HG02938 (cell line): Measurements from ENCODE around the gene CD302.
A peak's percentile ranks its signal among the peaks of the same experiment; 100 is the strongest.
"Not testable (repeated sequence)": the region's sequence is repeated elsewhere in the genome, so short reads cannot be mapped to it uniquely, and the experiment has no call there.

Source experiments
- ATAC-seq: cut with Tn5 transposase; IDR thresholded peaks from one replicate; pipeline ENCODE4 v1.9.1; 2021; ENCODE audit warnings: mild to moderate bottlenecking, moderate library complexity; ENCODE audit not compliant: unreplicated experiment

The CD302 gene, protein sequence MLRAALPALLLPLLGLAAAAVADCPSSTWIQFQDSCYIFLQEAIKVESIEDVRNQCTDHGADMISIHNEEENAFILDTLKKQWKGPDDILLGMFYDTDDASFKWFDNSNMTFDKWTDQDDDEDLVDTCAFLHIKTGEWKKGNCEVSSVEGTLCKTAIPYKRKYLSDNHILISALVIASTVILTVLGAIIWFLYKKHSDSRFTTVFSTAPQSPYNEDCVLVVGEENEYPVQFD

DNA sequence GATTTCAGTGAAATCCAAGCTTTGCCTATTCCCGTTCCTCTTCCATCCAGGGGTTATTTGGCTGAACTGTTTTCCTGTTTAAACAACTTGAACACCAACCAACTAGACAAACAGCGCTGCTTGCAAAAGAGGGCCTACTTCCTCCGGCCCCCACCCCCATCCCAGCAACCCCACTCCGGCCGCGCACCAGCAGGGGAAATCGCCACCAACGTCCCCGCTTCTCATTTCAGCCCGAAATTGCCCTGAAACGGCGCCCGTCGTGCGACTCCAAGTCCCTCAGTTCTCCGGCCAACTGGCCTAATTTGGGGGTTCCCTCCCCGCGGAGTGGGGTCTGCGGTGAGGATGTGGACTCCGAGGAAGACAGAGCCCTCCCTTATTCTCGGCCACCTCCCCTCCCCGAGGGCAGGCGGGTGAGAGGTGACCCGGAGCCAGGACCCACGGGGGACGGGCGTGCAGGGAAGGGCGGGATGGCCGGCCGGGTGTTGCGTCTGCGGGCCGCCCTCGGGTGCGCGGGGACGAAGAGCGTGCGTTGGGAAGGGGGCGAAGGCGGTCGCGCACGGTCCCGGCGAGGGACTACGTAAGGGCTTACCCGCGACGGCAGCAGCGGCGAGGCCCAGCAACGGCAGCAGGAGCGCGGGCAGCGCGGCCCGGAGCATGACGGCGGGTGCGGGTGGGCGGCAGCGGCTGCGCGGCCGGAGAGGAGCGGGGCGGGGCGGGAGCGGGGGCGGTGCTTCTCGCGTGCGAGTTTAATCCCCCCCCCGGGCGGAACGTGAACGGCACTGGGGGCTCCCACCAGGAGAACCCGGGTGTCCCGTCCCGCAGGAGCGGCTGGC is at the start of gene CD302:
Gene CD302 (minus strand): TSS at position 666 of the 833 bp plus-strand sequence. CDS start 10 bp downstream, at position 656.
- ATAC-seq = peak; percentile 66

DNA sequence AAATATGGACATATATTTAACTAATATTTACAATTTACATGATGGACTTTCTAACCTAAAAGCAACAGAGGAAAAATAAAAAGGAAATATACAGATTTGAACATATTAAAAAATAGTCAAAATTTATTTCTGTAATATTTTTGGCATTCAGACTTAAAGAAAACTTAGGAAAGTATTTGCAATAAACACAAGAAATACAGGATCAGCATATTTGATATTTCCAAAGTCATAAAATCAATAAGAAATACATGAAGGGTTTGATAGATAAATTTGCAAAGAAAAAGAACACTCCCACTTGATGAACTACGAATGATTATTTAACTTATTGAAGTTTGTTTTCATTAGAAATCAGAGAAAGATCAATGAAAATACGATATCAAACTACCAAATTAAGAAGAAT is 48.6 kb upstream of the CD302 start:
- no peak for ATAC-seq

DNA sequence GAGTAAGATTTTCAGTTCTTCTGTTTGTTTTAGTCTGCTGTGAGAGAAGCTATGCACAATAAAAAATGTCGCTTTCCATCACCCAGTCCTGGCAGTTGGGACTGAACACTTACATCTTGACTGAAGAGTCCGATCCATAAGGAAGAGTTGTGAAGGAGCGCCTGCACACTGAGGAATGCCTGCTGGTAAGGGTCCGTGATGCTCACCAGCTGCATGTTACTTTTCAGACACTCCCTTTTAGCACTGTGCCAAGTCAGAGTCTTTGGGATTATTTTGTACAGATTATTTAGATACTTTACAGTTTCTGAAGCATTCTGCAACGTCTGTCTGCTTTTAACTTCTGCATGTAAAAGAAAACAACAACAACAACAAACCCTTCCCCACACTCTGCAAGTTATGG is 42.6 kb upstream of the CD302 start:
- ATAC-seq = no peak

DNA sequence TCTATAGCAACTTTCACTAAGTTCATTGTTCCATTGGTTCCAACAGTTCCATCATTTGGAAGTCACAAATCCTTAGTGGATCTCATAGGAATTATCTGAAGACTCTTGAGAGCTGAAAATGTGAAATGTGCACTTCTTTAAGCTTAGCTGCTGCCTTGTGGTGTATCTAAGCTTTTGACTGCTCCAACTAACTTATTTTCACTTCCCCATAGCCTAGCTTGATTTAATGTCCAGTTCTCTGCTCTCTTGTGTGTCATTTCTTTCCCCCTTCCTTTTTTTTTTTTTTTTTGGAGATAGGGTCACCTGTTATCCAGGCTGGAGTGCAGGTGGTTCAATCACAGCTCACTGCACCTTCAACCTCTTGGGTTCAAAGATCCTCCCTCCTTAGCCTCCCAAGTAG is 34.9 kb upstream of the CD302 start:
- no peak for ATAC-seq

DNA sequence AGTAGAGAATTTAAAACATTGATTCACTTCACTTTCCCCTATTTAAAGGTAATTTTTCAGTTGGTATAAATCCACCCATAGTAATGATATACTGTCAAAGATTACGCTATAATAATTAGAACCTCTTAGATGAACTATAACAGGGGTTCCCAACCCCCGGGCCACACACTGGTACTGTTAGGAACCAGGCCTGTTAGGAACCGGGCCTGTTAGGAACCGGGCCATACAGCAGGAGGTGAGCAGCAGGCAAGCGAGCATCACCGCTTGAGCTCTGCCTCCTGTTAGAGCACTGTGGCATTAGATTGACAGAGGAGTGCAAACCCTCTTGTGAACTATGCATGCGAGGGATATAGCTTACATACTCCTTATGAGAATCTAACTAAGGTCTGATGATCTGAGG is 34.0 kb upstream of the CD302 start:
- no peak for ATAC-seq

DNA sequence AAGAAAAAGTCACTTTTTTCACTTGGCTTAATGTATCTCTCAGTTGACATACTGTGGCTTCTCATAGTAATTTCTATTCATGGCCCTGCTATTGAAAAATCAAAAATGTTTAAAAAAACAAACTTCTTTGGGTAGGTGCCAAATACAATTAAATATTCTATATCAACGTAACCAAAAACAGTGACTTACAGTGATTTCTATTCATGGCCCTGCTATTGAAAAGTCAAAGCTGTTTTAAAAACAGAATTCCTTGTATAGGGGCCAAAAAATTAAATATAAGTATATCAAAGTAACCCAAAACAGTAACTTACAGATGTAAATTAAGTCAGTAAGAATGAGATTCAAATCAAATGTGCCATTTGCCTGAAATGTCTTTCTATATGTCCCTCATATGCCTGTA is 31.4 kb upstream of the CD302 start:
- ATAC-seq = no peak

DNA sequence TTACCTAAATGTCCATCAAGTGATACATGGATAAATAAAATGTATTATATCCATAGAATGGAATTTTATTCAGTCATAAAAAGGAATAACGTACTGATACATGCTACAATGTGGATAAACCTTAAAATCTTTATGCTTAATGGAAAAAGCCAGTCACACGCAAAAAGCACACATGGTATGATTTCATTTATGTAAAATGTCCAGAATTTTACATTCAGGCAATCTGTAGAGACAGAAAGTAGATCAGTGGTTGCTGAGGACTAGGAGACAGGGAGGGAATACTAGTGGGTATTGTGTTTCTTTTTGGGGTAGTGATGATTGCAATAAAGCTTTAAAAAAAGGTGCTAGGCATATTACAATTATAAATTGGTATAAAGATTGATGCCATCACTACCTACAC is 30.7 kb upstream of the CD302 start:
- ATAC-seq = no peak

DNA sequence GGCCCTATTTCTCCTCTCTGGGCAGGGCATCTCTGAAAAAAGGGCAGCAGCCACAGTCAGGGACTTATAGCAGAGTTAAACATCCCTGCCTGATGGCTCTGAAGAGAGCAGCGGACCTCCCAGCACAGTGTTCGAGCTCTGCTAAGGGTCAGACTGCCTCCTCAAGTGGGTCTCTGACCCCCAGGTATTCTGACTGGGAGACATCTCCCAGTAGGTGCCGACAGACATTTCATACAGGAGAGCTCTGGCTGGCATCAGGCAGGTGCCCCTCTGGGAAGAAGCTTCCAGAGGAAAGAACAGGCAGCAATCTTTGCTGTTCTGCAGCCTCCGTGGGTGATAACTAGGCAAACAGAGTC is 24.4 kb upstream of the CD302 start:
- not testable (repeated sequence) for ATAC-seq

DNA sequence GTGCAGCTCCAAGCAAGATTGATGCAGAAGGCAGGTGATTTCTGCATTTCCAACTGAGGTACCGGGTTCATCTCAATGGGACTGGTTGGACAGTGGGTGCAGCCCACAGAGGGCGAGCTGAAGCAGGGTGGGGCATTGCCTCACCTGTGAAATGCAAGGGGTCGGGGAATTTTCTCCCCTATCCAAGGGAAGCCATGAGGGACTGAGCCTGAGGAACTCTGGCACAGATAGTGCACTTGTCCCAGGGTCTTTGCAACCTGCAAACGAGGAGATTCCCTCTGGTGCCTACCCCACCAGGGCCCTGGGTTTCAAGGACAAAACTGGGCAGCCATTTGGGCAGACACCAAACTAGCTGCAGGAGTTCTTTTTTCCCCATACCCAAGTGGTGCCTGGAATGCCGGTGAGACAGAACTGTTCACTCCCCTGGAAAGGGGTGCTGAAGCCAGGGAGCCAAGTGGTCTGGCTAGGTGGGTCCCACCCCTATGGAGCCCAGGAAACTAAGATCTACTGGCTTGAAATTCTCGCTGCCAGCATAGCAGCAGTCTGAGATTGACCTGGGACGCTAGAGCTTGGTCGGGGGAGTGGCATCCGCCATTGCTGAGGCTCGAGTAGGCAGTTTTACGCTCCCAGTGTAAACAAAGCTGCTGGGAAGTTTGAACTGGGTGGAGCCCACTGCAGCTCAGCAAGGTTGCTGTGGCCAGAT is 23.9 kb upstream of the CD302 start:
- not testable (repeated sequence) for ATAC-seq

DNA sequence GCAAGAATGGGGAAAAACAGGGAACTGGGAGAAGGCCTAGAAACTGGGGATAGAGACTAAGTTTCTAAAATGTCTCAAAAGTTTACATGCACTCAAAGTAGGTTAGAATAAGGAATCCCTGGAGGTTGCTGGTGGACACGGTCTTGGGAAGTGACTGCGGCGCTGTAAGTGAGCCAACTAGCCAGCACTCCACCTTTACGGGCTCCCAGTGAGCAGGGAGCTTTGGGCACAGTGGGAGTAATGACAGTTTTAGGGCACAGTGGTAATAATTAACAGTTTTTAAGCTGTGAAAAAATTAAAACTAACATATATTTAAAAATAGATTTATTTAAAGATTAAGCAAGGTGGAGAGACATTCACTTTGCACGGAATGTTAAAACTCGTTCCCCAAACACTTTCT is 20.9 kb upstream of the CD302 start:
- no peak for ATAC-seq

DNA sequence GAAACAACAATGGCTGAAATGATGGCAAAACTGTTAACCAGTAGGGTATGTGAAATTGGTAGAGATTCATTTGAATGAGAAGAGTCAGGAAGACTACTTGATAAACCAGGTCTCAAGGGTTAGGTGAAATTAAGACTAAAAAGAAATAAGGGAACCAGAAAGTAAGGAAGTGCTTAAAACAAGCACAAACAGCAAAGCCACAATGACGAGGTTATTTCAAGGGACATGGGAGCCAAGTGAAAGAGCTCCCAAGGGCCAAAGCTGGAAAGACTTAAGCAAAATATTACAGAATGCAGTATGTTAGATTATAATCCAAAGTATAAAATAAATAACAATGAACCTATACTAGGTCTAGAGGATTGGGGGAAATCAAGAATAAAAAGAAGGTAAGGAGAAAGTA is 19.3 kb upstream of the CD302 start:
- no peak for ATAC-seq

DNA sequence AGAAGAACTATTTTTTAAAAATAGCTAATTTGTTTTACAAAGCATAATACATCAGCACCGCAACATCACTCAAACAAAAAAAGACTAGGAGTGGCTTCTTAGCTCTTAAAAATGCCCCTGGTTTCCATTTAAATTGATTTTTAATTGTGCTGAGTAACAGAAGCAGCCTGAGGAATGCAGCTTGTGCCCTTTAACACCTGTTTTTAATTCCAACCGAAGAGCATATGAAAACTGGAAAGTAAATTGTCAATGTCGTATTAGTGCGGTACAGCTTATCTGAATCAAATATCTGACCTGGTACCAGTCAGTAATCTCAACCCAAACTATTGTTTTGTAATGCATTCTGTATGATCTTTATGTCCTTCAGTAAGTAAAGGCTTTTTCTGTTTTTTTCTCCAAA is 13.2 kb upstream of the CD302 start:
- no peak for ATAC-seq

DNA sequence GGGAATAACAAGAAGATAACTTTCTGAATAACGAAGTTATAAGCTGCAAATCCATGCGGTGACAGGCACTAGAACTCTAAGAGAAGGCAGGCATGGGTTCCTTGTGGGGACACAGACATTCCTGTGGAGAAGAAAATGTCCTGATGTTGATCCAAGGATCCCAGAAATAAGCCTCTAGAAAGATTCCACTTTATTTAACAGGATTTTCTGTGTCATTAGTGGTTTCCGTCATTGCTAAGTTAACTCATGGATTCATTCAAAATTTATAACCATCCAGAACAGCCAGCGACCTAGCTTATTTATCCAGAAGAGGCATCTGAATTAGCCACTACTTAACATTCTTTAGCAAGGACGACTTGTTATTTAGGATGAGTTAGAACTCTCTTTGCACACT is 10.0 kb upstream of the CD302 start:
- ATAC-seq = no peak

DNA sequence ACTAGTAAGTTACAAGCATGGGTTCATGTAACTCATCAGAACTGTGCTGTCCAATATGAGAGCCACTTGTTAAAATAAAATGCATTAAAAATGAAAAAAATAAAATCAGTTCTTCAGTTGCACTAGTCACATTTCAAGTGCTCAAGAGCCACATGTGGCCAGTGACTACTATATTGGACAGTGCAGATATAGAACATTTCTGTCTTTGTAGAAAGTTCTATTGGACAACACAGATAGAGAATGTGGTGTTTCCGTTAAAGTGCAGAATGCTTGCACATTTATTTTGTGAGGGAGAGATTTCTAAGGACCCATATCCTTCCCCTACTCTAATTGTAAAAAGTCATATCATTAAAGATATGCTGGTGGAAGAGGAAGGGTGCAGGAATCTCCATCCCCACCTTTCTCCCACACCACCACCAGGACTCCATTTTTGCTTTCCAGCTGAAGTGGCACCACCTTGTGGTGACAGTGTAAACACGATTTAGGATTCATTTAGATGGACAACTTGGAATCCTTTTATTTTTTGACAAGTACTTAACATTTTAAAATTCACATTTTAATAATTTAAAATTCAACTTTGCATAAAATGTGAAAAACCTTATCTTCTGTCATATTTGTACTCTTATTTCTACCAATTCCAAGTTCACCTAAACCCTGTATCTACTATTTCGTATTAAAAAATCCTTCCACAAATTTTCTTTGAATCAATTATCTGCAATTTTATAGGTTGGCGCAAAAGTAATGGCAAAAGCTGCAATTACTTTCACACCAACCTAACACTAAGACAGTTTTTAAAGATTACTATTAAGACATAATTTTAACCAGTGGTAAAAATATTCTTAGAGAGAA is 9.4 kb upstream of the CD302 start:
- no peak for ATAC-seq

DNA sequence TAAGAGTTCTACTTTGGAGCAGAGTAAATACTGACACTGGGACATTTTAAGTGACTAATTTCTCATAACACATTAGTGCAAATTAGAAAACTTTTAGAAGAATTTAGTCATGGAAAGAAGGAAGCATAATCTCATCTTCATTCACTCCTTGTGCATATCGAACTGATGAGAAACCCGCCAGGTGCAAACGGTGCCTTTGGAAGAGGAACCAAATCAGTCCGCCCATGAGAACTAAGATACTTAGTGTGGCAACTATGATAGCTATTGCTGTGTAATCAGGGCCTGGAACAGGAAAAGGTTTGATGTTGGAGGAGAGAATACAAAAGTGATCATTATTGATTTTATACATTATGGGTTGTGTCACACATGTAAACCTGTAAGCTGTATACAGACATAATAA is 6.9 kb upstream of the CD302 start:
- no peak for ATAC-seq

DNA sequence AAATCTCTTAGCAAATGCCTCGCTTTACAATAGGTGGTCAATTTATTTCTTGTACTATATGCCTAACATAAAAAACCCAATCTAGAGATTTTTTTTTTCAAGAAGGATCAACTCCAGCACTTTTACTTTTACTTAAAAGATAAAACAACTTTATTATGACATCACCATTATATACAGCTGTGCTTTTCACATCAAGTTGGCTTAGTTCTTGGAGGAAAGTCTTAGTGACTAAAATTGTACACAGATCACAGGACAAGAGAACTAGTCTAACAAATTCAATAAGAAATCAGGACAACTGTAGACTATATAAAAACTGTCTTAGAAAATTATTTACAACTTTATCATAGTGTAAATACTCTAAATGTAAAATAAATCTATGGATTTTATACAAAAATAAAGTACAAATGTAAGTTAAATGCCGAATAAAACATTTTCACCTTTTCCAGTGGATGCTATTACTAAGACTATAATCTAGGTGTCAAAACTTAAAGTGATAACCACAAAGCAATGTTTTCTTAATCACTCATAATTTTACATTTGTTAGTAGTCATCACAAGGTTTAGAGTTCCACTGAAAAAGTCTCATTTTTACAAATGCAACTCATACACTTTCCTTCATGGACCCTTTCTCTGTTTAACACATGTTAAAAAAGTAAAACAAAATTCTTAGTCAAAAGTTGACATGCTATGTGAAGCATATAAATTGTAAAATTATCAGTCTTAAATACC is 5.4 kb upstream of the CD302 start:
- no peak for ATAC-seq

DNA sequence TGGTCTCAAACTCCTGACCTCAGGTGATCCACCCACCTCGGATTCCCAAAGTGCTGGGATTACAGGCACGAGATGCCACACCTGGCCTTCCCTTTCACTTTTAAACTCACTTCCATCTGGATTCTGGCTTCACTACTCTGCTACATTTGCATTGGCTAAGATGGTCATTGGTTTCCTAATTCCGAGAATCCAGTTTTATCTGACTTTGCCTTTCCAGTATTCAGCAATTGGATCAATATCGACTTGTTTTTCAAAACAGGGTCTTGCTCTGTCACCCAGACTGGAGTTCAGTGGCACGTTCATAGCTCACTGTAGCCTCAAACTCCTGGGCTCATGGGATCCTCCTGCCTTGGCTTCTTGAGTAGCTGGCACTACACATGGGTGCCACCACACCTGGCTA is 4.7 kb upstream of the CD302 start:
- no peak for ATAC-seq

DNA sequence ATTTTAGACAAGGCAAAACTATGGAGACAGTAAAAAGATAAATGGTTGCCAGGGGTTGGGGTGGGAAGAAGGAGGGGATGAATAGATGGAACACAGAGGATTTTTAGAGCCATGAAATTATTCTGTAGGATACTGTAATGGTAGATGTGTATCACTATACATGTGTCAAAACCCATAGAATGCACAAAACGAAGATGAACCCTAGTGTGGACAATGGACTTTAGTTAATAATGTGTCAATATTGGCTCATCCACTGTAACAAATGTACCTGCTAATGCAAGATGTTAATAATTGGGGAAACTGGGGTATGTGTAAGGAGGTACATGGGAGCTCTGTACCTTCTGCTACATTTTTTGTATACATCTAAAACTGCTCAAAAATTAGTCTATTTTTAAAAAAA is 1.8 kb upstream of the CD302 start:
- no peak for ATAC-seq

DNA sequence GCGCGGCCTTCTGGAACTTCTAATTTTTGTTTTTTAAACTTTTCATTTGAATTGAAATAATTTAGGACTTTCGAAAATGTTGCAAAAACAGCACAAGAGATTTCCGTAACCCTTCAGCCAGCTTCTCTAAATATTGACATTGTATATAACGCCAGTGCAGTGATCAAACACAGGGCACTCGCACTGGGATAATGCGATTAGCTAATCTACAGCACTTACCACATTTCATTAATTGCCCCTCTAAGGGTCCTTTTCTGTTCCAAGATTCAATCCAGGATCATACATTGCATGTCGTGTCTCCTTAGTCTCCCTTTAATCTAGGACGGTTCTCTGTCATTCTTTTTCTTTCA is 343 bp upstream of the CD302 start:
- no peak for ATAC-seq

DNA sequence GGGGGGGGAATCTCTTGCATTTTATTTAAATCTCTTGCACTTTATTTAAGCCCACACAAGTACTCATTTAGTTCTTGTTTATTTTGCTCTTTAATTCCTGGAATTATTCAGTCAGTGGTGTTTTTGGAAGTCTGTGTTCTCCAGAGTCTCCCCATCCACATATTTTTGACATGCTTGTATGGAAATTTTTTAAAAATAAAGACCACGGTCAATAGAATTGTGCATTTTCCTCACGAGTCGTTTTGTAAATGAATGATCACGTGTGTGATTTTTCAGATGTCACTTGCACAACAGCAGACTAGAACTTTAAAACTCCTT is 824 bp downstream of the CD302 start:
- ATAC-seq = no peak
